Measurements from ENCODE around the gene CCDC87. TPM values are rescaled to one million over a fixed set of nuclear protein-coding genes. Genes with fewer than 3 reads are reported as not detected.

The CCDC87 gene
- total RNA-seq, 1 donor from 2014 or later, result 0.22 TPM

GRCh38 chr11:66636411-66636810 is 43.5 kb upstream of the CCDC87 start:
- no peak for TF ChIP-seq CTCF (IDR thresholded peaks at IDR 0.05)
- no peak for TF ChIP-seq EZH2 (IDR thresholded peaks at IDR 0.05)
- TF ChIP-seq EZH2phosphoT487 (IDR thresholded peaks at IDR 0.05), result no peak
- DNase-seq (ENCODE audit: low spot score), result no peak
- peaks cover 29% of the 10 kb centered on the region for H3K36me3 Mint-ChIP-seq
- H3K4me1 Mint-ChIP-seq, result peaks cover 43% of the 10 kb centered on the region
- peaks cover 23% of the 10 kb centered on the region for H3K36me3 ChIP-seq
- H3K9ac ChIP-seq, result no peak overlapping the region
- H3K79me2 ChIP-seq (ENCODE audit: low read depth), result peaks cover 95% of the 10 kb centered on the region
- no peak overlapping the region for H3K4me2 ChIP-seq
- H2AFZ ChIP-seq (replicated peaks), result no peak overlapping the region
- no peak overlapping the region for H3K4me3 ChIP-seq
- H3K27ac ChIP-seq, result peak overlapping the region; percentile 84
- H3K27ac Mint-ChIP-seq, result peak overlapping the region; percentile 30
- H4K20me1 ChIP-seq (ENCODE audit: low read depth), result peaks cover 30% of the 10 kb centered on the region
- peaks cover 26% of the 10 kb centered on the region for H3K4me1 ChIP-seq
- no peaks in the 10 kb centered on the region for H3K9me3 Mint-ChIP-seq
- H3F3A ChIP-seq (ENCODE audit: low read depth), result peaks cover 64% of the 10 kb centered on the region
- H3K27me3 Mint-ChIP-seq (ENCODE audit: insufficient read depth, low read depth), result peaks cover 14% of the 10 kb centered on the region
- H3K4me3 Mint-ChIP-seq, result no peak overlapping the region
- H3K9me3 ChIP-seq (ENCODE audit: low read depth), result no peaks in the 10 kb centered on the region
- no peaks in the 10 kb centered on the region for H3K27me3 ChIP-seq

- no peak for DNase-seq (ENCODE audit: low spot score)
- Histone ChIP-seq H3K79me2 (ENCODE audit: low read depth) (peaks cover 100% of the 10 kb centered on the region), H3K4me3 (no peak overlapping the region), H3K27ac (no peak overlapping the region), H3F3A (ENCODE audit: low read depth) (peaks cover 69% of the 10 kb centered on the region), H3K4me1 (peaks cover 8% of the 10 kb centered on the region), H4K20me1 (ENCODE audit: low read depth) (peaks cover 26% of the 10 kb centered on the region), H2AFZ (replicated peaks) (no peak overlapping the region), H3K9ac (no peak overlapping the region), H3K27me3 (no peaks in the 10 kb centered on the region), H3K9me3 (ENCODE audit: low read depth) (no peaks in the 10 kb centered on the region), H3K4me2 (no peak overlapping the region), H3K36me3 (peaks cover 15% of the 10 kb centered on the region)
- Mint-ChIP-seq H3K27me3 (ENCODE audit: insufficient read depth, low read depth) (peaks cover 5% of the 10 kb centered on the region), H3K4me3 (no peak overlapping the region), H3K4me1 (peaks cover 19% of the 10 kb centered on the region), H3K27ac (no peak overlapping the region), H3K36me3 (peaks cover 39% of the 10 kb centered on the region), H3K9me3 (no peaks in the 10 kb centered on the region)
- no peak for TF ChIP-seq EZH2 (IDR thresholded peaks at IDR 0.05)
- no peak for TF ChIP-seq EZH2phosphoT487 (IDR thresholded peaks at IDR 0.05)
- no peak for TF ChIP-seq CTCF (IDR thresholded peaks at IDR 0.05)
Observed at GRCh38 chr11:66632952-66633351, 40.1 kb upstream of the CCDC87 start.

GRCh38 chr11:66631883-66632282 is 39.0 kb upstream of the CCDC87 start:
- Histone ChIP-seq H3K4me2 (no peak overlapping the region), H3K27me3 (no peaks in the 10 kb centered on the region), H2AFZ (replicated peaks) (no peak overlapping the region), H3K9me3 (ENCODE audit: low read depth) (no peaks in the 10 kb centered on the region), H3K79me2 (ENCODE audit: low read depth) (peaks cover 100% of the 10 kb centered on the region), H3K36me3 (peaks cover 19% of the 10 kb centered on the region), H3K9ac (no peak overlapping the region), H3K27ac (no peak overlapping the region), H4K20me1 (ENCODE audit: low read depth) (peaks cover 36% of the 10 kb centered on the region), H3K4me1 (no peaks in the 10 kb centered on the region), H3F3A (ENCODE audit: low read depth) (peaks cover 65% of the 10 kb centered on the region), H3K4me3 (no peak overlapping the region)
- H3K9me3 Mint-ChIP-seq, result no peaks in the 10 kb centered on the region
- TF ChIP-seq CTCF (IDR thresholded peaks at IDR 0.05), result no peak
- no peak for TF ChIP-seq EZH2 (IDR thresholded peaks at IDR 0.05)
- TF ChIP-seq EZH2phosphoT487 (IDR thresholded peaks at IDR 0.05), result no peak
- H3K36me3 Mint-ChIP-seq, result peaks cover 40% of the 10 kb centered on the region
- H3K4me1 Mint-ChIP-seq, result peaks cover 8% of the 10 kb centered on the region
- H3K27me3 Mint-ChIP-seq (ENCODE audit: insufficient read depth, low read depth), result peaks cover 5% of the 10 kb centered on the region
- H3K27ac Mint-ChIP-seq, result no peak overlapping the region
- H3K4me3 Mint-ChIP-seq, result no peak overlapping the region
- DNase-seq (ENCODE audit: low spot score), result no peak
